ENCODE data around the gene ACTMAP. TPM values are rescaled to one million over a fixed set of nuclear protein-coding genes. Genes with fewer than 3 reads are reported as not detected.

ACTMAP gene
- total RNA-seq, 1 experiment from 2014 or later: 28.0 TPM

DNA sequence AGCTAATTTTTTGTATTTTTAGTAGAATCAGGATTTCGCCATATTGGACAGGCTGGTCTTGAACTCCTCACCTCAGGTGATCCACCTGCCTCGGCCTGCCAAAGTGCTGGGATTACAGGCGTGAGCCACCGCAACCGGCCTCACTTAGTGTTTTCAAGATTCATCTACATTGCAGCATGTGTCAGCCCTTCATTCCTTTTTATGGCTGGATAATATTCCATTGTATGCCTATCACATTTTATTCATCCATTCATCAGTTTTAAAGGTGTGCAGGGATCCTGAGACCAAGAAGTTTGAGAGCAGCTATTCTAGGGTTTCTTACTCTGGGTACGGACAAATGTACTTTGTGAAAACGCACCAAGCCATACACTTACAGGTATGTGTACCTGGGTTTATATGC is 42.7 kb downstream of the ACTMAP start:
- intact Hi-C loops (cut with micrococcal nuclease; ENCODE audit: unreplicated experiment): no loop called here
- Mint-ChIP-seq H3K36me3 (ENCODE audit: insufficient read depth, unreplicated experiment) (peaks cover 52% of the 10 kb centered on the region), H3K27ac (ENCODE audit: unreplicated experiment) (no peak overlapping the region), H3K9me3 (ENCODE audit: unreplicated experiment) (no peaks in the 10 kb centered on the region), H3K4me3 (ENCODE audit: unreplicated experiment) (no peak overlapping the region), H3K27me3 (ENCODE audit: insufficient read depth, unreplicated experiment) (no peaks in the 10 kb centered on the region), H3K4me1 (ENCODE audit: low read depth, unreplicated experiment) (no peaks in the 10 kb centered on the region)
- no peaks in the 10 kb centered on the region for H3K9me3 ChIP-seq
- H3K36me3 ChIP-seq (ENCODE audit: control insufficient read depth, insufficient read depth, low read length): peaks cover 10% of the 10 kb centered on the region
- ChIA-PET POLR2A (no interaction called here), CTCF (no interaction called here)
- H3K4me3 ChIP-seq (ENCODE audit: low read depth, low read length): no peak overlapping the region
- no peak for DNase-seq
- H3K4me1 ChIP-seq: no peaks in the 10 kb centered on the region
- no peak for TF ChIP-seq CTCF (IDR thresholded peaks at IDR 0.05; ENCODE audit: insufficient read depth in 1 of 2, low read depth in 1 of 2, low read length in 1 of 2, severe bottlenecking in 1 of 2, unreplicated experiment in 1 of 2)
- BruUV-seq (replicated peaks): no TSS peak
- no peaks in the 10 kb centered on the region for H3K27me3 ChIP-seq (replicated peaks; ENCODE audit: control insufficient read depth, insufficient read depth, low read length)

GRCh38 chr19:40705950-40706619 is 44.2 kb downstream of the ACTMAP start:
- BruUV-seq (replicated peaks): no TSS peak
- ChIA-PET CTCF (no interaction called here), POLR2A (no interaction called here)
- Histone ChIP-seq H3K27me3 (replicated peaks; ENCODE audit: control insufficient read depth, insufficient read depth, low read length) (no peaks in the 10 kb centered on the region), H3K4me3 (ENCODE audit: low read depth, low read length) (no peak overlapping the region), H3K9me3 (no peaks in the 10 kb centered on the region), H3K4me1 (no peaks in the 10 kb centered on the region), H3K36me3 (ENCODE audit: control insufficient read depth, insufficient read depth, low read length) (peaks cover 9% of the 10 kb centered on the region)
- H3K36me3 Mint-ChIP-seq (ENCODE audit: insufficient read depth, unreplicated experiment): peaks cover 58% of the 10 kb centered on the region
- no peak overlapping the region for H3K27ac Mint-ChIP-seq (ENCODE audit: unreplicated experiment)
- H3K4me3 Mint-ChIP-seq (ENCODE audit: unreplicated experiment): no peak overlapping the region
- no peak for TF ChIP-seq CTCF (IDR thresholded peaks at IDR 0.05; ENCODE audit: insufficient read depth in 1 of 2, low read depth in 1 of 2, low read length in 1 of 2, severe bottlenecking in 1 of 2, unreplicated experiment in 1 of 2)
- H3K27me3 Mint-ChIP-seq (ENCODE audit: insufficient read depth, unreplicated experiment): no peaks in the 10 kb centered on the region
- H3K9me3 Mint-ChIP-seq (ENCODE audit: unreplicated experiment): no peaks in the 10 kb centered on the region
- no peak for DNase-seq
- no peaks in the 10 kb centered on the region for H3K4me1 Mint-ChIP-seq (ENCODE audit: low read depth, unreplicated experiment)
- intact Hi-C loops (cut with micrococcal nuclease; ENCODE audit: unreplicated experiment): no loop called here

DNA sequence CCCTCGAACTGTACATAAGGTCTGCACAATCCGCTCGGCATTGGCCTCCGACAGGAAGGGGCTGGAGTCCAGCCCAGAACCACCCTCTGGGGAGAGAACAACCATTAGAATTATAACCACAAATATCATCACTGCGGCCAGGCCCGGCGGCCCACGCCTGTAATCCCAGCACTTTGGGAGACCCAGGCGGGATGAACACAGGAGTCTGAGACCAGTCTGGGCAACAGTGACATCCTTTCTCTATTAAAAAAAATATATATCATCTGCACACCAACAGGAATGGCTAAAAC is 45.0 kb downstream of the ACTMAP start:
- no TSS peak for BruUV-seq (replicated peaks)
- Mint-ChIP-seq H3K4me1 (ENCODE audit: low read depth, unreplicated experiment) (no peaks in the 10 kb centered on the region), H3K4me3 (ENCODE audit: unreplicated experiment) (no peak overlapping the region), H3K27ac (ENCODE audit: unreplicated experiment) (no peak overlapping the region), H3K27me3 (ENCODE audit: insufficient read depth, unreplicated experiment) (no peaks in the 10 kb centered on the region), H3K36me3 (ENCODE audit: insufficient read depth, unreplicated experiment) (peaks cover 53% of the 10 kb centered on the region), H3K9me3 (ENCODE audit: unreplicated experiment) (no peaks in the 10 kb centered on the region)
- TF ChIP-seq CTCF (IDR thresholded peaks at IDR 0.05; ENCODE audit: insufficient read depth in 1 of 2, low read depth in 1 of 2, low read length in 1 of 2, severe bottlenecking in 1 of 2, unreplicated experiment in 1 of 2): no peak
- no peaks in the 10 kb centered on the region for H3K9me3 ChIP-seq
- peaks cover 9% of the 10 kb centered on the region for H3K36me3 ChIP-seq (ENCODE audit: control insufficient read depth, insufficient read depth, low read length)
- DNase-seq: no peak
- ChIA-PET POLR2A (no interaction called here), CTCF (no interaction called here)
- no peaks in the 10 kb centered on the region for H3K27me3 ChIP-seq (replicated peaks; ENCODE audit: control insufficient read depth, insufficient read depth, low read length)
- intact Hi-C loops (cut with micrococcal nuclease; ENCODE audit: unreplicated experiment): no loop called here
- no peaks in the 10 kb centered on the region for H3K4me1 ChIP-seq
- no peak overlapping the region for H3K4me3 ChIP-seq (ENCODE audit: low read depth, low read length)

Data from Caco-2 (cell line).